H1 (cell line): ENCODE results near the gene UCKL1. TPM values are rescaled to one million over a fixed set of nuclear protein-coding genes. Genes with fewer than 3 reads are reported as not detected.

Experiments used
- CTCF ChIA-PET: fragments of 300-600 bp; sonication (Branson Sonifier 250); formaldehyde crosslinking; loops from one replicate; lab custom pipeline; 2021; ENCODE audit not compliant: partially characterized antibody; lab: Charles Lee
- POLR2A ChIA-PET: fragments of 300-600 bp; sonication (Branson Sonifier 250); formaldehyde crosslinking; loops from one replicate; lab custom pipeline; 2021; ENCODE audit warnings: inconsistent platforms; ENCODE audit not compliant: partially characterized antibody; lab: Charles Lee
- DNase-seq, 2 experiments: peaks; one replicate each; pipeline versions ENCODE4 v3.0.0 to v3.0.0-alpha.2; 2010 to 2022; ENCODE audit warnings: low spot score in 2 of 2, low read depth in 1 of 2, mixed read lengths in 1 of 2
- FAIRE-seq: peaks from 2 replicates; lab custom pipeline; 2011; peaks lifted over from hg19 to GRCh38; lab: Jason Lieb, UNC
- H2AFZ ChIP-seq: 2 replicates; pipeline ENCODE4 v1.8.1; 2012; ENCODE audit warnings: low read length, inconsistent platforms
- H2AK5ac ChIP-seq: 2 replicates; pipeline ENCODE4 v1.6.1; 2013; ENCODE audit warnings: low read depth, low read length
- H2BK120ac ChIP-seq: replicated peaks from 2 replicates; pipeline ENCODE3; 2013; ENCODE audit warnings: low read depth, low read length, inconsistent platforms
- H2BK12ac ChIP-seq: 2 replicates; pipeline ENCODE4 v1.6.1; 2013; ENCODE audit warnings: low read depth, low read length
- H2BK15ac ChIP-seq: 2 replicates; pipeline ENCODE4 v1.6.1; 2013; ENCODE audit warnings: low read length
- H2BK20ac ChIP-seq: 2 replicates; pipeline ENCODE4 v1.6.1; 2013; ENCODE audit warnings: low read length
- H2BK5ac ChIP-seq: 2 replicates; pipeline ENCODE4 v1.6.1; 2013; ENCODE audit warnings: low read depth, low read length
- H3K14ac ChIP-seq: 2 replicates; pipeline ENCODE4 v1.6.1; 2013; ENCODE audit warnings: inconsistent platforms; ENCODE audit not compliant: insufficient read length
- H3K18ac ChIP-seq: 2 replicates; pipeline ENCODE4 v1.6.1; 2013; ENCODE audit warnings: low read length; ENCODE audit errors: extremely low read depth
- H3K23ac ChIP-seq: 2 replicates; pipeline ENCODE4 v1.6.1; 2013; ENCODE audit warnings: inconsistent platforms; ENCODE audit not compliant: insufficient read length
- H3K23me2 ChIP-seq: 2 replicates; pipeline ENCODE4 v1.6.1; 2013; ENCODE audit warnings: low read depth, low read length
- H3K27ac ChIP-seq: 2 replicates; pipeline ENCODE4 v1.6.1; 2011; ENCODE audit warnings: low read depth, low read length, inconsistent platforms
- H3K27me3 ChIP-seq, 4 experiments: replicated peaks in 1 of 4; 1 replicate in 1 of 4; 2 replicates in 3 of 4; pipeline versions ENCODE4 v1.6.1 to v1.8.1; 2011 to 2013; ENCODE audit warnings: low read length in 3 of 4, mild to moderate bottlenecking in 3 of 4, inconsistent platforms in 2 of 4, mixed read lengths in 2 of 4, moderate library complexity in 1 of 4; ENCODE audit not compliant: control insufficient read depth in 3 of 4, insufficient read depth in 3 of 4; ENCODE audit errors: extremely low read depth in 1 of 4
- H3K36me3 ChIP-seq, 4 experiments: 2 replicates each; pipeline versions ENCODE4 v1.6.1 to v1.8.1; 2011 to 2013; ENCODE audit warnings: mild to moderate bottlenecking in 4 of 4, low read length in 3 of 4, moderate library complexity in 2 of 4, control low read depth in 1 of 4, inconsistent platforms in 1 of 4; ENCODE audit not compliant: insufficient read depth in 4 of 4, control insufficient read depth in 2 of 4
- H3K4ac ChIP-seq: replicated peaks from 2 replicates; pipeline ENCODE3; 2013; ENCODE audit warnings: low read length, low read depth, mixed read lengths, inconsistent platforms; ENCODE audit not compliant: insufficient read length
- H3K4me1 ChIP-seq, 4 experiments: replicated peaks in 1 of 4; 1 replicate in 1 of 4; 2 replicates in 3 of 4; pipeline versions ENCODE4 v1.6.1 to v1.8.1; 2011 to 2013; ENCODE audit warnings: low read length in 3 of 4, inconsistent platforms in 2 of 4, mixed read lengths in 1 of 4; ENCODE audit not compliant: insufficient read depth in 4 of 4, control insufficient read depth in 3 of 4
- H3K4me2 ChIP-seq, 2 experiments: 2 replicates each; pipeline versions ENCODE4 v1.6.1 to v1.8.1; 2011 to 2013; ENCODE audit warnings: low read depth in 2 of 2, low read length in 2 of 2, control low read depth in 1 of 2, inconsistent platforms in 1 of 2, mild to moderate bottlenecking in 1 of 2; ENCODE audit not compliant: insufficient read depth in 1 of 2
- H3K4me3 ChIP-seq, 4 experiments: fragments of 200-600, 300-600 bp in 1 of 4; sonication (generic), shearing (Covaris generic), sonication (Bioruptor Twin) in 1 of 4; 2 replicates each; pipeline versions ENCODE4 v1.5.1 to v1.8.1; 2011 to 2016; ENCODE audit warnings: low read length in 4 of 4, low read depth in 3 of 4, control low read depth in 2 of 4, inconsistent platforms in 2 of 4, mild to moderate bottlenecking in 2 of 4, mixed read lengths in 1 of 4, moderate library complexity in 1 of 4; ENCODE audit not compliant: insufficient read depth in 2 of 4; ENCODE audit errors: extremely low read depth in 1 of 4
- H3K56ac ChIP-seq: replicated peaks from 2 replicates; pipeline ENCODE3; 2013; ENCODE audit warnings: low read depth, mild to moderate bottlenecking, mixed read lengths, low read length, inconsistent platforms; ENCODE audit not compliant: insufficient read length
- H3K79me1 ChIP-seq: 2 replicates; pipeline ENCODE4 v1.6.1; 2013; ENCODE audit warnings: low read depth, low read length, control low read depth
- H3K79me2 ChIP-seq, 2 experiments: 2 replicates each; pipeline versions ENCODE4 v1.6.1 to v1.8.1; 2012 to 2013; ENCODE audit warnings: low read length in 2 of 2, mild to moderate bottlenecking in 2 of 2, inconsistent platforms in 1 of 2; ENCODE audit not compliant: insufficient read depth in 2 of 2, control insufficient read depth in 1 of 2
- H3K9ac ChIP-seq, 4 experiments: replicated peaks in 1 of 4; 1 replicate in 1 of 4; 2 replicates in 3 of 4; pipeline versions ENCODE4 v1.6.1 to v1.8.1; 2011 to 2013; ENCODE audit warnings: low read depth in 3 of 4, low read length in 3 of 4, control low read depth in 2 of 4, mild to moderate bottlenecking in 2 of 4, moderate library complexity in 2 of 4, inconsistent platforms in 1 of 4; ENCODE audit errors: extremely low read depth in 1 of 4
- H3K9me3 ChIP-seq, 2 experiments: 2 replicates each; pipeline versions ENCODE4 v1.6.1 to v1.8.1; 2012 to 2013; ENCODE audit warnings: mild to moderate bottlenecking in 2 of 2, moderate library complexity in 2 of 2, control low read depth in 1 of 2, inconsistent platforms in 1 of 2, low read depth in 1 of 2, low read length in 1 of 2, mixed read lengths in 1 of 2; ENCODE audit not compliant: insufficient read depth in 2 of 2
- H4K20me1 ChIP-seq, 2 experiments: replicated peaks in 1 of 2; 2 replicates each; pipeline versions ENCODE3 to v1.8.1; 2011 to 2013; ENCODE audit warnings: inconsistent platforms in 2 of 2, low read length in 2 of 2, mild to moderate bottlenecking in 1 of 2; ENCODE audit not compliant: insufficient read depth in 2 of 2, control insufficient read depth in 1 of 2
- H4K5ac ChIP-seq: 2 replicates; pipeline ENCODE4 v1.6.1; 2013; ENCODE audit warnings: low read length, low read depth, mixed read lengths, inconsistent platforms; ENCODE audit not compliant: insufficient read length
- H4K8ac ChIP-seq: 2 replicates; pipeline ENCODE4 v1.8.0; 2013; ENCODE audit warnings: mild to moderate bottlenecking, moderate library complexity, low read length, inconsistent platforms; ENCODE audit not compliant: insufficient read depth; ENCODE audit errors: extremely low read depth
- H4K91ac ChIP-seq: replicated peaks from 2 replicates; pipeline ENCODE3; 2013; ENCODE audit warnings: low read length, mixed read lengths, inconsistent platforms; ENCODE audit not compliant: insufficient read length
- ASH2L ChIP-seq: fragments of 200-600, 300-600 bp; sonication (generic); IDR thresholded peaks from one replicate; pipeline ENCODE4 v1.7.1; 2017; ENCODE audit warnings: low read length
- EZH2 ChIP-seq: fragments of 200-600 bp; sonication (generic); IDR thresholded peaks from 2 replicates; pipeline ENCODE4 v1.7.1; 2012; ENCODE audit warnings: low read depth, mild to moderate bottlenecking, moderate library complexity, low read length, inconsistent platforms; ENCODE audit not compliant: severe bottlenecking
- NANOG ChIP-seq: IDR thresholded peaks from 2 replicates; pipeline ENCODE4 v1.6.1; 2011; ENCODE audit warnings: low read length, low read depth, mild to moderate bottlenecking, inconsistent platforms; ENCODE audit not compliant: insufficient read depth, poor library complexity, severe bottlenecking
- POLR2A ChIP-seq, 2 experiments: IDR thresholded peaks; 1 replicate in 1 of 2; 2 replicates in 1 of 2; pipeline ENCODE4 v1.6.1; 2011; ENCODE audit warnings: low read depth in 2 of 2, low read length in 2 of 2, mild to moderate bottlenecking in 2 of 2; ENCODE audit errors: control extremely low read depth in 1 of 2
- WGBS, 2 experiments: shearing (Covaris generic) in 1 of 2; methylation state at CpG; one replicate each; pipeline versions ENCODE4 v1.1.6 to v1.1.7; 2013 to 2015; ENCODE audit warnings: low lambda C conversion rate in 2 of 2, mixed read lengths in 2 of 2, inconsistent platforms in 1 of 2, low coverage in 1 of 2, missing lambda C conversion rate in 1 of 2; ENCODE audit not compliant: insufficient replicate concordance in 2 of 2, insufficient coverage in 1 of 2, insufficient read length in 1 of 2; ENCODE audit errors: extremely low coverage in 1 of 2, missing lambda C conversion rate in 1 of 2; 5-methylcytosine and 5-hydroxymethylcytosine counted together
- polyA plus RNA-seq, 7 experiments: library from polyadenylated mRNA; depleted of rRNA in 3 of 7; stranded (reverse) in 5 of 7; unstranded in 2 of 7; fragments of >200 nt in 5 of 7; fragments of 200-250 nt in 2 of 7; gene quantifications; 1 replicate in 5 of 7; 2 replicates in 1 of 7; 4 replicates in 1 of 7; pipeline versions ENCODE4 v1.2.1 to v1.2.3, GENCODE V29; 2011 to 2013; ENCODE audit warnings: missing spikeins in 2 of 7, mixed read lengths in 2 of 7
- total RNA-seq: library from RNA; stranded (reverse); fragmentation: NEBNext Ultra II Directional; extraction: Animal tissue kit (Norgen Biotek cat#: 25700); gene quantifications from 2 replicates; pipeline ENCODE4 v1.2.1, GENCODE V29; 2021

Gene UCKL1
- total and polyA plus RNA-seq, 2 of the 8 experiments (the other 6 are each of a cell fraction or from before 2014, with no cell fraction given), result 36.5 to 91.2 TPM

- TF ChIP-seq POLR2A (IDR thresholded peaks at IDR 0.05; ENCODE audit: control extremely low read depth in 1 of 2, low read depth in 2 of 2, low read length in 2 of 2) (no peak), EZH2 (no peak), ASH2L (peak; percentile 2), NANOG (no peak)
- Histone ChIP-seq H3K18ac (peak overlapping the region; percentile 93), H3K23ac (no peak overlapping the region), H4K91ac (peak overlapping the region; percentile 68), H3K14ac (no peak overlapping the region), H2BK5ac (peak overlapping the region; percentile 83), H3K36me3 (peaks cover 3 to 21% (median 14%) of the 10 kb centered on the region in 4 experiments; a peak in 5 of 8 replicates), H3K23me2 (peaks cover 12% of the 10 kb centered on the region), H2BK12ac (peak overlapping the region; percentile 39; the same call in 1 of the 2 replicates), H3K4me1 (peaks cover 0 to 28% (median 13%) of the 10 kb centered on the region in 4 experiments; a peak in 6 of 7 replicates), H2BK15ac (peak overlapping the region; percentile 46; the same call in 1 of the 2 replicates), H2AFZ (no peak overlapping the region), H4K8ac (peak overlapping the region; percentile 22), H2BK120ac (no peak overlapping the region), H2BK20ac (no peak overlapping the region), H4K5ac (peak overlapping the region; percentile 45), H3K79me2 (peaks cover 0 to 3% of the 10 kb centered on the region in 2 experiments; a peak in 1 of 4 replicates), H3K9ac (peak overlapping the region in 3 of 4 experiments; percentile 5 to 51 (median 45); a peak in 5 of 7 replicates), H3K9me3 (no peaks in the 10 kb centered on the region), H3K4me2 (peak overlapping the region; percentile 73 to 98), H3K4ac (no peak overlapping the region), H4K20me1 (peaks cover 4 to 25% of the 10 kb centered on the region in 2 experiments), H2AK5ac (no peak overlapping the region), H3K4me3 (peak overlapping the region; percentile 38 to 55 (median 44)), H3K27ac (peak overlapping the region; percentile 71; the same call in 1 of the 2 replicates), H3K79me1 (no peaks in the 10 kb centered on the region), H3K27me3 (no peaks in the 10 kb centered on the region), H3K56ac (no peak overlapping the region)
- ChIA-PET CTCF (interaction anchor here (0.6 to 5.4 kb wide), 7 partner anchors 11 to 166 kb away, joined by 3 to 28 read pairs (median 5); partner anchors contain the start of gene PRPF6), POLR2A (interaction anchor here (0.8 to 7.8 kb wide), 14 partner anchors 15 to 390 kb away, joined by 3 to 68 read pairs (median 3); partner anchors contain the start of genes OPRL1, SAMD10 and UCKL1)
- 61% methylated on average over 46 of the region's 58 CpGs; no CpG with 5 or more reads in 1 of the 2 experiments for WGBS, 2 experiments
- FAIRE-seq (no peak), DNase-seq (no peak)
Measured at GRCh38 chr20:63940472-63941266, 15.5 kb downstream of the UCKL1 start.
